AG10803 (cell line): ENCODE results near the gene ANTXR1.

Experiments
- DNase-seq: peaks from one replicate; pipeline ENCODE4 v3.0.0; 2010; ENCODE audit warnings: low read depth
- H3K4me3 ChIP-seq: 2 replicates; pipeline ENCODE4 v1.5.1; 2011; ENCODE audit warnings: mild to moderate bottlenecking, low read length, control low read depth
- CTCF ChIP-seq: conservative IDR thresholded peaks from 2 replicates; pipeline ENCODE4 v1.5.1; 2011; ENCODE audit warnings: mild to moderate bottlenecking, low read length, control low read depth, inconsistent platforms

The ANTXR1 gene

DNA sequence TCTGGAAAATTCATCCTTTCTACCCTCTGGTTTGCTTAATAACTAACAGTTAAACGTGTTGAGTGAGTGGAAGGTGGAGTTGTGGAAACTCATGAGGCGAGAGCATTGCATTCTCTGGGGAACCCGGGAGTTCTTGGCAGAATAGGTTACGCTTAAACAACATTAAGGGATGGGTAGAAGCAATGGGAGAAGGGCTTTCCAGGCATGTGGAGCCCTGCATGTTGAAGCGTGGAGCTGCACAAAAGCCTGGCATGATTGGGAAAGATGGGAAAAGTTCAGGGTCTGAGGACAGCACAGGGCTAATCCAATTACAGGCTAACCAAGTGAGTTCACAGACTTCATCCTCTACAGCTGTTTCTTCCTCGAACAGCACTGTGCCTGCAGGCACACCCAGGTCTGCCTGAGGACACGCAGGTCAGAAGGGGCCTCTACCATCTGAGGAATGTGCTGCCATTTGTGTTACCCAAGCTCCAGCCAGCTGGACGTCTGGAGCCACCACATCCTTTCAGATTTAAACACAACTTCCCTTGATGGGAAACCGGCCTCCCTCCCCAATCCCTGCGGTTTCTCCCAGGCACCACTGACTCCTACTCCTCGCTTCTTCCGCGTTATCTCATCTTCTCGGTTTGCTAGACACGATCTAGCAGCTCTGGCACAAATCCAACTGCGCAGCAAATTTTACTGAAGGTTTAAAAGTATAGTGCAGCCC, 164.2 kb downstream of the ANTXR1 start:
- DNase-seq, result peak; percentile 100
- no peak for TF ChIP-seq CTCF
- H3K4me3 ChIP-seq, result peak overlapping the region; percentile 22

GRCh38 chr2:69177785-69178636, 165.0 kb downstream of the ANTXR1 start:
- no peak for TF ChIP-seq CTCF

DNA sequence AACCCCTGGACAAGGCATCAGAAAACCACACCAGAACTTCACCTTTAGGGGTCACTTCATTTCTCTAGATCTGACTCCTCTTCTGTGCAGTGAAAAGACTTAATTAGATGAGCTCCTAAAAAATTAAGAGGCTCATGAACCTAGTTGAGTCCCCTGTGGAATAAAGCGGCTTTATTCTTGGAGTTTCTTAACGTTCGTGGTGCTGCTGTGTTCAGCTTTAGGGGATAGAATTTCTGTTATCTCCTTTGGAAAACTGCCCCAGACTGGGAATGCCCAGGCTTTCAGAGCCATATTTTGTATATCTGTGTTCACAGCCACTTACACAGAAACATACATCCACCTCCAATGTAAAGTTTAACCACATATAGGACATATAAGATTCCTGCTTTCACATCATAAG, 165.8 kb downstream of the ANTXR1 start:
- H3K4me3 ChIP-seq, result no peak overlapping the region
- no peak for DNase-seq
- TF ChIP-seq CTCF, result no peak

More at GRCh38 chr2:69177785-69178636, 165.0 kb downstream of the ANTXR1 start:
- DNase-seq, result peak; percentile 98
- peak overlapping the region; percentile 22 for H3K4me3 ChIP-seq

DNA sequence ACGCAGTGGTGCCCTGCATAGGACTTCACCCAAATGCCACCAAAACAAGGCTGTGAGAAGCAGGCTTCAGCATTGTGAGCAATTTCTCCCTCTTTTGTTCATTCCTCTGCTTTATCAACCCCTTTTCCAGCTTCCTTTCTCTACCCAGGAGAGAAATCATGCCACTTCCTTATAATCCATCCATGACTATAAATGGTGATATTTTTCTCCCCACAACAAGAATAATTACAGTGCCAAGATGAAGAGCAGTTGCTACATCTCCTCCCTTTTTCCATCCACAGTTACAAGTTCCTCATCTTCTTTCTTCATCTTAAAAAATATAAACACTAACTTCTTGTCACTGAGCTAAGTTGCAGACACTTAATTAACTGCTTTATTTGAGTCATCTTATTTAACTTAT, 167.2 kb downstream of the ANTXR1 start:
- no peak for DNase-seq
- no peak for TF ChIP-seq CTCF

DNA sequence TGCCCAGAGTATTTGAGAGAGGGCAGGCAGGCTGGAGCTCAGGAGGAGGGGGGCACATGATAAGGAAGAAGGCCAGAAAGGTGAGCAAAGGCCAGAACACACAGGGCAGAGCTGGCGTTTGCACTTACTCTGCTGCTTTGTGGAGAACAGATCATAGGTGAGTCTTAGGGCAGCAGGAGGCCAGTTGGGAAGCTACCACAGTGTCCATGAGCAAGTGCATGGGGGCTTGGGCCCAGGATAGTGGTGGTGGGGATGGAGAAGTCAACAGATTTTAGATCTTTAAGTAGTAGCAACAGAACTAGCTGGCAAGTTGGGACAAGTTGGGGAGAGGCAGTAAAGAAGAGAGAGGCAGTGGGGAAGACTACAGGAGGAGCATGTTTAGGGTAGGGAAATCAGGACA, 168.0 kb downstream of the ANTXR1 start:
- TF ChIP-seq CTCF, result no peak
- no peak for DNase-seq
- H3K4me3 ChIP-seq, result no peak overlapping the region

More for the DNA sequence above, 167.2 kb downstream of the ANTXR1 start:
- H3K4me3 ChIP-seq, result no peak overlapping the region

GRCh38 chr2:69181806-69182427, 168.9 kb downstream of the ANTXR1 start:
- TF ChIP-seq CTCF, result no peak
- no peak overlapping the region for H3K4me3 ChIP-seq
- no peak for DNase-seq

- DNase-seq, result no peak
- H3K4me3 ChIP-seq, result no peak overlapping the region
- TF ChIP-seq CTCF, result no peak
These were observed 170.7 kb downstream of the ANTXR1 start for GRCh38 chr2:69183659-69184058.
